Liver (tissue), 9 donors: Measurements from ENCODE around the gene MPP7. TPM values are rescaled to one million over a fixed set of nuclear protein-coding genes. Genes with fewer than 3 reads are reported as not detected.
"Not testable (repeated sequence)": the region's sequence is repeated elsewhere in the genome, so short reads cannot be mapped to it uniquely, and the experiment has no call there.

ENCODE experiments used
- DNase-seq: peaks from one replicate; pipeline ENCODE4 v3.0.0-alpha.2; 2017; ENCODE audit warnings: low spot score
- H3K27ac ChIP-seq, 2 donors: one replicate each; pipeline ENCODE4 v1.7.0; 2013; ENCODE audit warnings: inconsistent platforms in 2 of 2, low read length in 2 of 2, control low read depth in 1 of 2, low read depth in 1 of 2, mild to moderate bottlenecking in 1 of 2
- H3K27me3 ChIP-seq, 4 donors: one replicate each; pipeline versions ENCODE4 v1.6.1 to v1.7.0; 2013; ENCODE audit warnings: low read length in 3 of 4, inconsistent platforms in 1 of 4, mild to moderate bottlenecking in 1 of 4, moderate library complexity in 1 of 4; ENCODE audit not compliant: control insufficient read depth in 4 of 4, insufficient read depth in 4 of 4
- H3K36me3 ChIP-seq, 4 donors: one replicate each; pipeline versions ENCODE4 v1.6.1 to v1.7.0; 2013; ENCODE audit warnings: low read length in 3 of 4, mild to moderate bottlenecking in 3 of 4, low read depth in 1 of 4, moderate library complexity in 1 of 4; ENCODE audit not compliant: control insufficient read depth in 4 of 4, insufficient read depth in 3 of 4
- H3K4me1 ChIP-seq, 4 donors: one replicate each; pipeline versions ENCODE4 v1.6.1 to v1.7.0; 2013; ENCODE audit warnings: low read length in 3 of 4, mild to moderate bottlenecking in 3 of 4, moderate library complexity in 1 of 4; ENCODE audit not compliant: control insufficient read depth in 4 of 4, insufficient read depth in 4 of 4
- H3K4me3 ChIP-seq, 3 donors: one replicate each; pipeline versions ENCODE4 v1.6.1 to v1.7.0; 2013; ENCODE audit warnings: low read length in 3 of 3, control low read depth in 1 of 3, low read depth in 1 of 3, mild to moderate bottlenecking in 1 of 3
- H3K9ac ChIP-seq, 2 donors: one replicate each; pipeline ENCODE4 v1.7.0; 2013; ENCODE audit warnings: low read length in 2 of 2, mild to moderate bottlenecking in 2 of 2, moderate library complexity in 2 of 2, control low read depth in 1 of 2, low read depth in 1 of 2
- H3K9me3 ChIP-seq, 4 donors: one replicate each; pipeline versions ENCODE4 v1.6.1 to v1.7.0; 2013; ENCODE audit warnings: low read length in 3 of 4; ENCODE audit not compliant: control insufficient read depth in 4 of 4
- EGR1 ChIP-seq, 2 donors: IDR thresholded peaks; 2 replicates each; pipeline ENCODE4 v1.6.1; 2016 to 2018; ENCODE audit warnings: antibody characterized with exemption in 2 of 2, low read depth in 2 of 2
- FOXA1 ChIP-seq: IDR thresholded peaks from 2 replicates; pipeline ENCODE4 v1.6.1; 2016; ENCODE audit warnings: antibody characterized with exemption
- FOXA2 ChIP-seq: IDR thresholded peaks from 2 replicates; pipeline ENCODE4 v1.6.1; 2016; ENCODE audit warnings: antibody characterized with exemption
- HNF4A ChIP-seq, 2 donors: conservative IDR thresholded peaks; 2 replicates each; pipeline ENCODE4 v1.6.1; 2016; ENCODE audit warnings: antibody characterized with exemption in 2 of 2, mild to moderate bottlenecking in 2 of 2
- JUND ChIP-seq, 2 donors: IDR thresholded peaks; 2 replicates each; pipeline ENCODE4 v1.6.1; 2016; ENCODE audit warnings: antibody characterized with exemption in 2 of 2
- NR2F2 ChIP-seq: IDR thresholded peaks from 2 replicates; pipeline ENCODE4 v1.6.1; 2016; ENCODE audit warnings: antibody characterized with exemption
- RAD21 ChIP-seq, 2 donors: IDR thresholded peaks; 2 replicates each; pipeline ENCODE4 v1.6.1; 2016; ENCODE audit warnings: antibody characterized with exemption in 2 of 2, mild to moderate bottlenecking in 2 of 2
- REST ChIP-seq: IDR thresholded peaks from 2 replicates; pipeline ENCODE4 v1.6.1; 2016; ENCODE audit warnings: antibody characterized with exemption, mild to moderate bottlenecking
- RXRA ChIP-seq, 2 donors: IDR thresholded peaks; 2 replicates each; pipeline ENCODE4 v1.6.1; 2017 to 2018; ENCODE audit warnings: antibody characterized with exemption in 2 of 2, mild to moderate bottlenecking in 1 of 2
- SP1 ChIP-seq: IDR thresholded peaks from 2 replicates; pipeline ENCODE4 v1.6.1; 2018; ENCODE audit warnings: antibody characterized with exemption, mild to moderate bottlenecking
- YY1 ChIP-seq: IDR thresholded peaks from 2 replicates; pipeline ENCODE4 v1.6.1; 2016; ENCODE audit warnings: antibody characterized with exemption, mild to moderate bottlenecking
- ZBTB33 ChIP-seq: IDR thresholded peaks from 2 replicates; pipeline ENCODE4 v1.6.1; 2016; ENCODE audit warnings: antibody characterized with exemption
- WGBS: extraction: QIAGEN DNeasy Blood & Tissue Kit; methylation state at CpG from one replicate; pipeline ENCODE4 v1.1.7; 2013; 5-methylcytosine and 5-hydroxymethylcytosine counted together
- polyA plus RNA-seq, 2 donors: library from polyadenylated mRNA; stranded (reverse) in 1 of 2; unstranded in 1 of 2; fragments of 200-250 nt in 1 of 2; fragments of >200 nt in 1 of 2; fragmentation: Nextera tagmentation in 1 of 2; extraction: Ambion mirVana in 1 of 2; gene quantifications; one replicate each; pipeline versions ENCODE4 v1.2.1 to v1.2.3, GENCODE V29; 2013 to 2015
- total RNA-seq, 2 donors: library from RNA; depleted of rRNA; stranded (reverse); fragments of >200 nt; gene quantifications; one replicate each; pipeline ENCODE4 v1.2.3, GENCODE V29; 2014
- TF ChIP-seq, protein P1 (sequence below): fragments of 150-350 bp; IDR thresholded peaks from 2 replicates; pipeline ENCODE4 v1.5.1; 2017; ENCODE audit warnings: improper control_type of control experiment, low read depth, low read length; ENCODE audit not compliant: missing input control
- donor health status: healthy.
- donor health status: healthy.
- donor health status: healthy.
- donor health status: healthy.
- donor health status: healthy.

MPP7 gene
- total and polyA plus RNA-seq, 4 donors: 0.69 to 3.8 (median 2.5) TPM

DNA sequence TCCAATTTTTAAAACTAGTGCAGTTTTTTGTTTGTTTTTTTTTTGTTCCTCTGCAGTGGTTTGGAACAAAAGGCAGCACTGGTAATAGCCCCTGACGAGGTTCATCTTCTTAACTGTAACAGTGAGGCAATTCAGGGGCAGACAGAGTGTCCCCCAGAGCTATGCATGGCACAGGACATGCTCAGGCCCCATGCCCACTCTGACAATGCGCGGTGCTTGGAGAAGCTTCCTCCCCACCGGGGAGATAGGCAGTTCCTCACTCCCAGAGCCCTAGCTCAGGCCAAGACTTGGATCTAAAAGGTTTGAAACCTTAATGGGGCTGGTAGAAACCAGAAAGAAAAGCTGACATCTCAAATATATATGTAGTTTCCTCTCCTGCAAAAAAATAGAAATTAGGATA lies 17.9 kb upstream of the MPP7 start:
- Histone ChIP-seq H3K27me3 (peaks cover 0 to 2% (median 0%) of the 10 kb centered on the region in 4 donors), H3K4me1 (no peaks in the 10 kb centered on the region), H3K9me3 (no peaks in the 10 kb centered on the region), H3K9ac (no peak overlapping the region), H3K36me3 (no peaks in the 10 kb centered on the region), H3K27ac (no peak overlapping the region), H3K4me3 (no peak overlapping the region)
- 68% methylated on average over 4 of the region's 4 CpGs for WGBS
- no peak for TF ChIP-seq ZBTB33
- TF ChIP-seq EGR1 (IDR thresholded peaks at IDR 0.05; ENCODE audit: low read depth in 2 of 2): no peak
- TF ChIP-seq, protein P1, sequence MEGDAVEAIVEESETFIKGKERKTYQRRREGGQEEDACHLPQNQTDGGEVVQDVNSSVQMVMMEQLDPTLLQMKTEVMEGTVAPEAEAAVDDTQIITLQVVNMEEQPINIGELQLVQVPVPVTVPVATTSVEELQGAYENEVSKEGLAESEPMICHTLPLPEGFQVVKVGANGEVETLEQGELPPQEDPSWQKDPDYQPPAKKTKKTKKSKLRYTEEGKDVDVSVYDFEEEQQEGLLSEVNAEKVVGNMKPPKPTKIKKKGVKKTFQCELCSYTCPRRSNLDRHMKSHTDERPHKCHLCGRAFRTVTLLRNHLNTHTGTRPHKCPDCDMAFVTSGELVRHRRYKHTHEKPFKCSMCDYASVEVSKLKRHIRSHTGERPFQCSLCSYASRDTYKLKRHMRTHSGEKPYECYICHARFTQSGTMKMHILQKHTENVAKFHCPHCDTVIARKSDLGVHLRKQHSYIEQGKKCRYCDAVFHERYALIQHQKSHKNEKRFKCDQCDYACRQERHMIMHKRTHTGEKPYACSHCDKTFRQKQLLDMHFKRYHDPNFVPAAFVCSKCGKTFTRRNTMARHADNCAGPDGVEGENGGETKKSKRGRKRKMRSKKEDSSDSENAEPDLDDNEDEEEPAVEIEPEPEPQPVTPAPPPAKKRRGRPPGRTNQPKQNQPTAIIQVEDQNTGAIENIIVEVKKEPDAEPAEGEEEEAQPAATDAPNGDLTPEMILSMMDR: no peak
- no peak for TF ChIP-seq JUND (IDR thresholded peaks at IDR 0.05)
- no peak for TF ChIP-seq FOXA2
- TF ChIP-seq HNF4A (conservative IDR thresholded peaks at IDR 0.05): no peak
- TF ChIP-seq YY1: no peak
- no peak for TF ChIP-seq SP1
- no peak for TF ChIP-seq RAD21 (IDR thresholded peaks at IDR 0.05)
- no peak for TF ChIP-seq NR2F2
- no peak for TF ChIP-seq RXRA (IDR thresholded peaks at IDR 0.05)
- no peak for DNase-seq

- H3K9ac ChIP-seq: no peak overlapping the region
- 69% methylated on average over 3 of the region's 3 CpGs for WGBS
- no peaks in the 10 kb centered on the region for H3K36me3 ChIP-seq
Observed at GRCh38 chr10:28320090-28320489, 17.2 kb upstream of the MPP7 start.

DNA sequence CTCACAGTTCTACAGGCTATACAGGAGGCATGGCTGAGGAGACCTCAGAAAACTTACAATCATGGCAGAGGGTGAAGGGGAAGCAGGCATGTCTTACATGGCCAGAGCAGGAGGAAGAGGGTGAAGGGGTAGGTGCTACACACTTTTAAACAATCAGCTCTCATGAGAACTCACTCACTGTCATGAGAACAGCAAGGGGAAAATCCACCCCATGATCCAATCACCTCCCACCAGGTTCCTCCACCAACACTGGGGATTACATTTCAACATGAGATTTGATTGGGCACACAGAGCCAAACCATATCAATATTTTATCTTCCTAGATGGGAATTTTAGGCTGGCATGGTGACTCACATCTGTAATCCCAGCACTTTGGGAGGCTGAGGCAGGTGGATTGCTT lies 16.2 kb upstream of the MPP7 start:
- H3K27ac ChIP-seq, H3K9ac ChIP-seq: not testable (repeated sequence)

More at GRCh38 chr10:28320090-28320489, 17.2 kb upstream of the MPP7 start:
- DNase-seq: no peak
- H3K4me1 ChIP-seq: no peaks in the 10 kb centered on the region
- no peak overlapping the region for H3K27ac ChIP-seq
- TF ChIP-seq YY1 (no peak), FOXA1 (no peak), SP1 (no peak), NR2F2 (no peak), REST (no peak)
- no peak overlapping the region for H3K4me3 ChIP-seq
- peaks cover 0 to 2% (median 0%) of the 10 kb centered on the region in 4 donors for H3K27me3 ChIP-seq
- H3K9me3 ChIP-seq: no peaks in the 10 kb centered on the region

More for the DNA sequence above, 16.2 kb upstream of the MPP7 start:
- H3K4me3 ChIP-seq, DNase-seq, H3K27me3 ChIP-seq, H3K36me3 ChIP-seq, H3K4me1 ChIP-seq, H3K9me3 ChIP-seq: not testable (repeated sequence)
